Activated T-cell treated with anti-CD3 and anti-CD28 coated beads, Interleukin-2, amount 50 U/mL, for 48 hours (primary cell): ENCODE results near the gene FBRS.

Experiments used
- DNase-seq, 2 experiments: peaks; one replicate each; pipeline ENCODE4 v3.0.0-alpha.2; 2020

Gene FBRS

GRCh38 chr16:30645727-30646126 is 12.5 kb upstream of the FBRS start:
- DNase-seq: no peak

- DNase-seq: no peak
Observed at GRCh38 chr16:30647274-30647571, 11.0 kb upstream of the FBRS start.

- no peak for DNase-seq
Observed at GRCh38 chr16:30649725-30650368, 8.4 kb upstream of the FBRS start.

GRCh38 chr16:30650369-30651123 is 7.7 kb upstream of the FBRS start, which contains the start of gene PRR14:
Gene PRR14 (plus strand): TSS chr16:30650960. CDS start chr16:30651646, 686 bp downstream.
- DNase-seq: peak; percentile 98 to 99

GRCh38 chr16:30651124-30652004 is 6.9 kb upstream of the FBRS start:
- DNase-seq: peak; percentile 84 to 89

GRCh38 chr16:30652005-30652296 is 6.3 kb upstream of the FBRS start:
- no peak for DNase-seq

- no peak for DNase-seq
Observed at GRCh38 chr16:30652718-30653117, 5.5 kb upstream of the FBRS start.

- no peak for DNase-seq
Observed at GRCh38 chr16:30654856-30655255, 3.4 kb upstream of the FBRS start.

GRCh38 chr16:30655815-30656347 is 2.4 kb upstream of the FBRS start:
- no peak for DNase-seq

- DNase-seq: no peak
Observed at GRCh38 chr16:30656388-30656787, 1.8 kb upstream of the FBRS start.

GRCh38 chr16:30656974-30657865 is 1.0 kb upstream of the FBRS start:
- no peak for DNase-seq

- DNase-seq: no peak
Observed at GRCh38 chr16:30658731-30659506, 688 bp downstream of the FBRS start.

GRCh38 chr16:30659507-30660423 is 1.5 kb downstream of the FBRS start:
- peak; percentile 71 to 72 for DNase-seq

GRCh38 chr16:30660424-30661261 is 2.4 kb downstream of the FBRS start:
- peak; percentile 82 to 86 for DNase-seq

- DNase-seq: no peak
Observed at GRCh38 chr16:30662449-30662848, 4.2 kb downstream of the FBRS start.

- DNase-seq: no peak
Observed at GRCh38 chr16:30663038-30663437, 4.8 kb downstream of the FBRS start.

GRCh38 chr16:30663820-30664219 is 5.6 kb downstream of the FBRS start:
- DNase-seq: no peak

GRCh38 chr16:30664616-30665109 is 6.4 kb downstream of the FBRS start:
- DNase-seq: no peak

GRCh38 chr16:30665155-30665829 is 7.1 kb downstream of the FBRS start:
- DNase-seq: no peak
